ENCODE measurements around the gene NFILZ. TPM values are rescaled to one million over a fixed set of nuclear protein-coding genes. Genes with fewer than 3 reads are reported as not detected.

Gene NFILZ
- total RNA-seq, 1 experiment from 2014 or later = not detected

GRCh38 chr19:8626842-8627241 lies 3.6 kb upstream of the NFILZ start:
- no peaks in the 10 kb centered on the region for H3K36me3 ChIP-seq (ENCODE audit: control insufficient read depth in 1 of 2, insufficient read depth in 2 of 2, low read length in 2 of 2)
- ChIA-PET RAD21 (ENCODE audit: low non-redundant PET in 1 of 2, low total read pairs in 2 of 2, uncharacterized antibody in 2 of 2, unreplicated experiment in 2 of 2) (interaction anchor here in 1 of 2 experiments (0.7 kb wide), 1 partner anchor 175 kb away, joined by 3 read pairs; no protein-coding TSS in a partner anchor), CTCF (interaction anchor here (0.8 kb wide), 1 partner anchor 15 kb away, joined by 5 read pairs; no protein-coding TSS in a partner anchor), POLR2A (no interaction called here)
- no peak overlapping the region for H3K4me2 ChIP-seq (ENCODE audit: low read length)
- H3K4me3 ChIP-seq (replicated peaks in 1 of 2; ENCODE audit: low read depth in 1 of 2, low read length in 2 of 2) = no peak overlapping the region
- no peaks in the 10 kb centered on the region for H3K9me3 ChIP-seq (ENCODE audit: control insufficient read depth in 1 of 2, insufficient read depth in 1 of 2, low read depth in 1 of 2, low read length in 2 of 2)
- no peaks in the 10 kb centered on the region for H3K9me2 ChIP-seq (ENCODE audit: insufficient read depth)
- no peak overlapping the region for H3K27ac ChIP-seq (ENCODE audit: low read depth, low read length)
- ATAC-seq (no peak), DNase-seq (ENCODE audit: low read depth, low spot score) (no peak)
- H2AFZ ChIP-seq (ENCODE audit: low read depth, low read length, poor library complexity, severe bottlenecking) = no peak overlapping the region
- H3K27me3 ChIP-seq (ENCODE audit: insufficient read depth, low read length) = no peaks in the 10 kb centered on the region
- no peak overlapping the region for H3K9ac ChIP-seq (ENCODE audit: low read length)
- intact Hi-C loops (cut with micrococcal nuclease) = no loop called here
- no TSS peak for BruUV-seq (replicated peaks)
- H4K20me1 ChIP-seq (ENCODE audit: insufficient read depth) = no peaks in the 10 kb centered on the region
- TF ChIP-seq CEBPB (IDR thresholded peaks at IDR 0.05; ENCODE audit: low read depth) (no peak), FOSL1 (IDR thresholded peaks at IDR 0.05; ENCODE audit: low read depth) (no peak), CBX3 (IDR thresholded peaks at IDR 0.05; ENCODE audit: low read depth) (no peak), EZH2phosphoT487 (IDR thresholded peaks at IDR 0.05; ENCODE audit: borderline replicate concordance) (no peak)
- TF ChIP-seq, protein P1, sequence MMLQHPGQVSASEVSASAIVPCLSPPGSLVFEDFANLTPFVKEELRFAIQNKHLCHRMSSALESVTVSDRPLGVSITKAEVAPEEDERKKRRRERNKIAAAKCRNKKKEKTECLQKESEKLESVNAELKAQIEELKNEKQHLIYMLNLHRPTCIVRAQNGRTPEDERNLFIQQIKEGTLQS (IDR thresholded peaks at IDR 0.05) = no peak
- no peaks in the 10 kb centered on the region for H3K4me1 ChIP-seq (ENCODE audit: control insufficient read depth in 1 of 2, insufficient read depth in 2 of 2, low read length in 2 of 2)
- H3K79me2 ChIP-seq (ENCODE audit: insufficient read depth, low read length) = no peaks in the 10 kb centered on the region

DNA sequence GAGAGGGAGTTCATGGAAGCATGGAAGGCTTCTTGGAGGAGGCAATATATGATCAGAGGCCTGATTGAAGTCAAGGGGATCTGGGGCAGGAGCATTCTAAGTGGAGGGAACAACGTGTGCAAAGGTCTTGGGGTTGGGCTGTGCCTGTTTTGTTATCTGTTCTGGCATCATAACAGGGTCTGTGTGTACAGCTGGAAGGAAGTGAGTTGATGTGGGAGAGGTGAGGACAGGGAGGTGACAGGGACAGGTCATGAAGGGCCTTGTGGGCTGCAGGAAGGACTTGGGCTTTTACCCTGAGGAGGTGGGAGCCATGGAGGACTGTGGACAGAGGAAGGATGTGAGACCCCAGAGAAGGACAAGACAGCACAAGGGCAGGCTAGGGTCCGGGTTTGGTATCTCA lies 1.2 kb upstream of the NFILZ start:
- ChIA-PET CTCF (no interaction called here), POLR2A (no interaction called here), RAD21 (ENCODE audit: low non-redundant PET in 1 of 2, low total read pairs in 2 of 2, uncharacterized antibody in 2 of 2, unreplicated experiment in 2 of 2) (no interaction called here)
- H3K4me1 ChIP-seq (ENCODE audit: control insufficient read depth in 1 of 2, insufficient read depth in 2 of 2, low read length in 2 of 2) = no peaks in the 10 kb centered on the region
- BruUV-seq (replicated peaks) = no TSS peak
- no peaks in the 10 kb centered on the region for H3K36me3 ChIP-seq (ENCODE audit: control insufficient read depth in 1 of 2, insufficient read depth in 2 of 2, low read length in 2 of 2)
- no peak for TF ChIP-seq SIN3A (IDR thresholded peaks at IDR 0.05; ENCODE audit: low read depth)
- no peak for TF ChIP-seq JUND (IDR thresholded peaks at IDR 0.05)
- TF ChIP-seq EZH2phosphoT487 (IDR thresholded peaks at IDR 0.05; ENCODE audit: borderline replicate concordance) = no peak
- no peak for TF ChIP-seq CTCF (IDR thresholded peaks at IDR 0.05 in 2 of 3, conservative IDR thresholded peaks at IDR 0.05 in 1 of 3; ENCODE audit: borderline replicate concordance in 1 of 3, insufficient read depth in 1 of 3, low read depth in 2 of 3, low read length in 2 of 3)
- no peak for TF ChIP-seq CBX3 (IDR thresholded peaks at IDR 0.05; ENCODE audit: low read depth)
- no peak for TF ChIP-seq ZFX (IDR thresholded peaks at IDR 0.05)
- TF ChIP-seq RAD21 (IDR thresholded peaks at IDR 0.05; ENCODE audit: low read depth) = no peak
- TF ChIP-seq EZH2 (IDR thresholded peaks at IDR 0.05) = no peak
- TF ChIP-seq TCF7L2 (IDR thresholded peaks at IDR 0.05; ENCODE audit: borderline replicate concordance, extremely low read depth, insufficient read depth, insufficient read length) = no peak
- no peak for TF ChIP-seq POLR2A (IDR thresholded peaks at IDR 0.05; ENCODE audit: borderline replicate concordance, extremely low read depth, insufficient read depth, insufficient read length)
- TF ChIP-seq FOSL1 (IDR thresholded peaks at IDR 0.05; ENCODE audit: low read depth) = no peak
- no peak for TF ChIP-seq EGR1 (IDR thresholded peaks at IDR 0.05; ENCODE audit: low read depth)
- TF ChIP-seq, protein P1 (IDR thresholded peaks at IDR 0.05) = no peak
- TF ChIP-seq CEBPB (IDR thresholded peaks at IDR 0.05; ENCODE audit: low read depth) = no peak
- TF ChIP-seq POLR2AphosphoS5 (IDR thresholded peaks at IDR 0.05; ENCODE audit: low read depth, low read length) = no peak
- no peak for TF ChIP-seq SP1 (IDR thresholded peaks at IDR 0.05; ENCODE audit: low read depth)
- intact Hi-C loops (cut with micrococcal nuclease) = no loop called here
- no peak for DNase-seq (ENCODE audit: low read depth, low spot score)
- no peaks in the 10 kb centered on the region for H4K20me1 ChIP-seq (ENCODE audit: insufficient read depth)
- no peaks in the 10 kb centered on the region for H3K27me3 ChIP-seq (ENCODE audit: insufficient read depth, low read length)
- no peaks in the 10 kb centered on the region for H3K9me3 ChIP-seq (ENCODE audit: control insufficient read depth in 1 of 2, insufficient read depth in 1 of 2, low read depth in 1 of 2, low read length in 2 of 2)
- H3K4me2 ChIP-seq (ENCODE audit: low read length) = no peak overlapping the region
- H3K79me2 ChIP-seq (ENCODE audit: insufficient read depth, low read length) = no peaks in the 10 kb centered on the region
- no peak overlapping the region for H3K27ac ChIP-seq (ENCODE audit: low read depth, low read length)
- no peak overlapping the region for H3K4me3 ChIP-seq (replicated peaks in 1 of 2; ENCODE audit: low read depth in 1 of 2, low read length in 2 of 2)
- no peaks in the 10 kb centered on the region for H3K9me2 ChIP-seq (ENCODE audit: insufficient read depth)
- no peak overlapping the region for H3K9ac ChIP-seq (ENCODE audit: low read length)
- no peak overlapping the region for H2AFZ ChIP-seq (ENCODE audit: low read depth, low read length, poor library complexity, severe bottlenecking)
- ATAC-seq = no peak

Data from HCT116 (cell line).